ENCODE results near the gene DHFR2. TPM values are rescaled to one million over a fixed set of nuclear protein-coding genes. Genes with fewer than 3 reads are reported as not detected.

The DHFR2 gene
- total and polyA plus RNA-seq, 9 of the 15 experiments (the other 6 are each of a cell fraction or from before 2014, with no cell fraction given): 0.64 to 1.7 (median 1.4) TPM

DNA sequence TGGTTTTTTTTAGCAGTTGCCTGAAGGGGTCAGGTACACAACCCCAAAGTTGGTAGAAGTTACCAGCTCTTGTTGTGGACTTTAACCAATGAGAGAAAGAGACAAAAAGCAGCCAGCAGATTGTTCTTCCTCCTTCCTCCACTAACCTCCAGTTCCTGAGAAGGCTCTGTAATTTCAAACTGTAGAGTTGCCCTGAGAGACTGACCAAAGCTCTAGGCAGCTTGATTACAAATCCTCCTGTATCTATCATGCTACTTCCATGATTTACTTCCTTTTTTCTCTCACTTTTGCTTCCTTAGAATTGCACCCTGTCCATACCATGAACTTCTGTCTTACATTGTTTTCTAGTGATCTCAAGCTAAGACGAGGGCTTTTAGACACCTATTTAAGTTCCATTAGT, 29.4 kb upstream of the DHFR2 start (continued):
- no peak for TF ChIP-seq JUNB (CRISPR knock-in tag; conservative IDR thresholded peaks at IDR 0.05)
- TF ChIP-seq, protein P1, sequence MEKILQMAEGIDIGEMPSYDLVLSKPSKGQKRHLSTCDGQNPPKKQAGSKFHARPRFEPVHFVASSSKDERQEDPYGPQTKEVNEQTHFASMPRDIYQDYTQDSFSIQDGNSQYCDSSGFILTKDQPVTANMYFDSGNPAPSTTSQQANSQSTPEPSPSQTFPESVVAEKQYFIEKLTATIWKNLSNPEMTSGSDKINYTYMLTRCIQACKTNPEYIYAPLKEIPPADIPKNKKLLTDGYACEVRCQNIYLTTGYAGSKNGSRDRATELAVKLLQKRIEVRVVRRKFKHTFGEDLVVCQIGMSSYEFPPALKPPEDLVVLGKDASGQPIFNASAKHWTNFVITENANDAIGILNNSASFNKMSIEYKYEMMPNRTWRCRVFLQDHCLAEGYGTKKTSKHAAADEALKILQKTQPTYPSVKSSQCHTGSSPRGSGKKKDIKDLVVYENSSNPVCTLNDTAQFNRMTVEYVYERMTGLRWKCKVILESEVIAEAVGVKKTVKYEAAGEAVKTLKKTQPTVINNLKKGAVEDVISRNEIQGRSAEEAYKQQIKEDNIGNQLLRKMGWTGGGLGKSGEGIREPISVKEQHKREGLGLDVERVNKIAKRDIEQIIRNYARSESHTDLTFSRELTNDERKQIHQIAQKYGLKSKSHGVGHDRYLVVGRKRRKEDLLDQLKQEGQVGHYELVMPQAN (IDR thresholded peaks at IDR 0.05; ENCODE audit: borderline replicate concordance): no peak
- TF ChIP-seq, protein P2, sequence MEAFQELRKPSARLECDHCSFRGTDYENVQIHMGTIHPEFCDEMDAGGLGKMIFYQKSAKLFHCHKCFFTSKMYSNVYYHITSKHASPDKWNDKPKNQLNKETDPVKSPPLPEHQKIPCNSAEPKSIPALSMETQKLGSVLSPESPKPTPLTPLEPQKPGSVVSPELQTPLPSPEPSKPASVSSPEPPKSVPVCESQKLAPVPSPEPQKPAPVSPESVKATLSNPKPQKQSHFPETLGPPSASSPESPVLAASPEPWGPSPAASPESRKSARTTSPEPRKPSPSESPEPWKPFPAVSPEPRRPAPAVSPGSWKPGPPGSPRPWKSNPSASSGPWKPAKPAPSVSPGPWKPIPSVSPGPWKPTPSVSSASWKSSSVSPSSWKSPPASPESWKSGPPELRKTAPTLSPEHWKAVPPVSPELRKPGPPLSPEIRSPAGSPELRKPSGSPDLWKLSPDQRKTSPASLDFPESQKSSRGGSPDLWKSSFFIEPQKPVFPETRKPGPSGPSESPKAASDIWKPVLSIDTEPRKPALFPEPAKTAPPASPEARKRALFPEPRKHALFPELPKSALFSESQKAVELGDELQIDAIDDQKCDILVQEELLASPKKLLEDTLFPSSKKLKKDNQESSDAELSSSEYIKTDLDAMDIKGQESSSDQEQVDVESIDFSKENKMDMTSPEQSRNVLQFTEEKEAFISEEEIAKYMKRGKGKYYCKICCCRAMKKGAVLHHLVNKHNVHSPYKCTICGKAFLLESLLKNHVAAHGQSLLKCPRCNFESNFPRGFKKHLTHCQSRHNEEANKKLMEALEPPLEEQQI (IDR thresholded peaks at IDR 0.05): no peak

DNA sequence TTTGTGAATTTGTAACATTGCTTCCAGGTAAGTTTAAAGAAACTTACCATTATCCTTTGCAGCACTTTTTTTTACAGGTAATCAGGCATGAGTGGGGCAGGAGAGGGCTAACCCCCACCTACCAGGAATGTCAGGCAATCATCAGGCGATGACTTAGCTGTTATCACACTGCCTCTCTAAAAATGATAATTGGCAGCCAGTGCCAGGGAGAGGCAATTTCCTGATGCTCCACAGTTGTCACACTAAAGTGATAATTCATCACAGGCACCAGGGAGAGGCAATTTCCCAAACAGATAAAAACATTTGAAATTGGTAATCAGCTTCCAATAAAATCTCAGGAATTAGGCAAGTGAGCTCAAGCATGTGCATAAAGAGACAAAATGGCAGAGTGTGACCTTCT, 26.4 kb upstream of the DHFR2 start:
- no peak for TF ChIP-seq ZNF197 (CRISPR knock-in tag; IDR thresholded peaks at IDR 0.05; ENCODE audit: low read depth)

More for the DNA sequence above, 26.4 kb upstream of the DHFR2 start:
- WGBS (ENCODE audit: insufficient coverage, low coverage, missing lambda C conversion rate): 75% methylated on average over 1 of the region's 1 CpG
- DNase-seq (ENCODE audit: extremely low read depth in 1 of 4, low spot score in 3 of 4): no peak
- ChIA-PET CTCF (ENCODE audit: low intra/inter-chr PET ratio) (no interaction called here), POLR2A (no interaction called here)
- Histone ChIP-seq H3K27ac (ENCODE audit: extremely low read depth, low read depth, low read length) (no peak overlapping the region), H3K9me1 (ENCODE audit: control insufficient read depth, insufficient read depth, low read length) (no peaks in the 10 kb centered on the region), H3K79me2 (ENCODE audit: control insufficient read depth, insufficient read depth, low read length) (no peaks in the 10 kb centered on the region), H3K4me3 (no peak overlapping the region), H2AFZ (ENCODE audit: low read depth, low read length) (no peak overlapping the region), H3K27me3 (ENCODE audit: control insufficient read depth in 2 of 2, insufficient read depth in 2 of 2, low read length in 2 of 2) (no peaks in the 10 kb centered on the region), H3K36me3 (ENCODE audit: control insufficient read depth, insufficient read depth, low read length) (0 out of 3 replicates have a peak, but pooled peaks cover 2% of the 10 kb centered on the region), H3K4me2 (ENCODE audit: insufficient read depth, low read length) (no peak overlapping the region), H3K9me3 (replicated peaks; ENCODE audit: control insufficient read depth, insufficient read depth, low read depth, low read length) (no peaks in the 10 kb centered on the region), H3K9ac (ENCODE audit: insufficient read depth in 1 of 2, low read depth in 2 of 2, low read length in 2 of 2) (no peak overlapping the region), H4K20me1 (replicated peaks; ENCODE audit: control insufficient read depth, insufficient read depth, low read length) (no peaks in the 10 kb centered on the region), H3K4me1 (replicated peaks in 1 of 2; ENCODE audit: control insufficient read depth in 2 of 2, insufficient read depth in 2 of 2, low read length in 2 of 2) (no peaks in the 10 kb centered on the region; a peak in 1 of 5 replicates)
- BruUV-seq (replicated peaks): no TSS peak
- intact Hi-C loops (cut with micrococcal nuclease) (no loop called here), in situ Hi-C loops (cut with MboI) (no loop called here)
- no peak for FAIRE-seq
- ATAC-seq: no peak

Measured in K562 (cell line).